Measurements from ENCODE around the gene CAVIN4.

DNA sequence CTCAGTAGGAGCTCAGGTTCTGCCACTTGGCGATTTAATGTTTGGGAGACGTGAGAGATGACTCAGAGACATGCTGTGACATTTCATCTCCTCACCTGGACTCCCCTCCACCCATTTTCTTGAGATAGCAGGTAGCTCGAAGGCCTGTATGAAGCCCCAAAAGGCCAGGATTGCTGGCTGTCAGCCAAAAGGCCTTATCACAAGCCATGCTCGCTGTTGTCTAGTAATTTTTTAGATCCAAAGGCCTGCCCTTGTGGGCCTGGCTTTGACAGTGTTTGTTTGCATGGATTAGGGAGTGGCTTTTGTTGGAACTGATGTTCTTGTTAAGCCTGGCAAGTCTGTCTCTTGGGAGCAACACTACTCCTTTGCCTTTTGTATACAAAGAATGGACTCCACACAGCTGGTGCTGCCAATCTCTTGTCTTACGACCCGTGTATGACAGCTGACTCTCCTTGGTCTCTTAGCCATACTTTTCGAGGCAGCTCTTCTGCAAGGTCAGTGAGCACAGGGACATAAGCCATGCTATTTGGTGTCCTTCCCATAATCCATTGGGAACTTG is 22.7 kb downstream of the CAVIN4 start:
- TF ChIP-seq TAF1 (IDR thresholded peaks at IDR 0.05; ENCODE audit: borderline replicate concordance, low read depth, low read length) (no peak), POLR2A (IDR thresholded peaks at IDR 0.05; ENCODE audit: low read depth, low read length) (no peak), POLR2AphosphoS5 (IDR thresholded peaks at IDR 0.05; ENCODE audit: low read depth, low read length) (no peak)

All from GM12892 (cell line).